ENCODE results near the gene PTF1A. TPM values are rescaled to one million over a fixed set of nuclear protein-coding genes. Genes with fewer than 3 reads are reported as not detected.

PTF1A gene
- total and polyA plus RNA-seq, 8 donors: 16.8 to 70.8 (median 45.4) TPM

DNA sequence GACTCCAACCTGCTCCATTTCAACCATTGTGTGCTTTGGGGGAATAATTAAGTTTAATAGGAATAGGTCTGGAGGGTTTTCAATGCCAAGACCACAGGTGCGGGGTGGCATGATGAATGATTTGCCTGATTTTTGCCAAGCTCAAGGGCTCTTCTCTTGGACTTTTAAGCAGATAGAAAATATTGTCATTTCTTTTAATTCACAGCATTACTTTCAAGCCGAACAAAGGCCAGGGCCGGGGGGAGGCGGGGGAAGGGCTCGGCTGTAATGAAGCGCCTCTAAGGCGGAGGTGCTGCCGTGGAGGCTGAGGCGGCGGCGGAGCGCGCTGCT lies 6.5 kb downstream of the PTF1A start:
- 1 to 3% methylated on average over 13 of the region's 13 CpGs for WGBS, 2 donors
- Histone ChIP-seq H3K27me3 (no peaks in the 10 kb centered on the region), H3K4me3 (peak overlapping the region; percentile 24 to 60 (median 41)), H3K4me1 (peaks cover 6 to 28% (median 20%) of the 10 kb centered on the region in 3 donors), H3K9me3 (no peaks in the 10 kb centered on the region), H3K36me3 (no peaks in the 10 kb centered on the region), H3K27ac (peak overlapping the region; percentile 59 to 95 (median 84))
- no peak for FAIRE-seq
- intact Hi-C loops (cut with DNase I): no loop called here
- peak in 2 of 4 donors; percentile 25 to 41 for ATAC-seq
- no peak for DNase-seq
- TF ChIP-seq, protein P1, sequence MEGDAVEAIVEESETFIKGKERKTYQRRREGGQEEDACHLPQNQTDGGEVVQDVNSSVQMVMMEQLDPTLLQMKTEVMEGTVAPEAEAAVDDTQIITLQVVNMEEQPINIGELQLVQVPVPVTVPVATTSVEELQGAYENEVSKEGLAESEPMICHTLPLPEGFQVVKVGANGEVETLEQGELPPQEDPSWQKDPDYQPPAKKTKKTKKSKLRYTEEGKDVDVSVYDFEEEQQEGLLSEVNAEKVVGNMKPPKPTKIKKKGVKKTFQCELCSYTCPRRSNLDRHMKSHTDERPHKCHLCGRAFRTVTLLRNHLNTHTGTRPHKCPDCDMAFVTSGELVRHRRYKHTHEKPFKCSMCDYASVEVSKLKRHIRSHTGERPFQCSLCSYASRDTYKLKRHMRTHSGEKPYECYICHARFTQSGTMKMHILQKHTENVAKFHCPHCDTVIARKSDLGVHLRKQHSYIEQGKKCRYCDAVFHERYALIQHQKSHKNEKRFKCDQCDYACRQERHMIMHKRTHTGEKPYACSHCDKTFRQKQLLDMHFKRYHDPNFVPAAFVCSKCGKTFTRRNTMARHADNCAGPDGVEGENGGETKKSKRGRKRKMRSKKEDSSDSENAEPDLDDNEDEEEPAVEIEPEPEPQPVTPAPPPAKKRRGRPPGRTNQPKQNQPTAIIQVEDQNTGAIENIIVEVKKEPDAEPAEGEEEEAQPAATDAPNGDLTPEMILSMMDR (IDR thresholded peaks at IDR 0.05): no peak

GRCh38 chr10:23198940-23199767 lies 7.0 kb downstream of the PTF1A start:
- intact Hi-C loops (cut with DNase I): no loop called here
- TF ChIP-seq, protein P1 (IDR thresholded peaks at IDR 0.05): no peak
- WGBS, 2 donors: 1 to 2% methylated on average over 60 of the region's 60 CpGs
- Histone ChIP-seq H3K27me3 (no peaks in the 10 kb centered on the region), H3K4me3 (peak overlapping the region; percentile 24 to 60 (median 41)), H3K36me3 (no peaks in the 10 kb centered on the region), H3K9me3 (no peaks in the 10 kb centered on the region), H3K4me1 (peaks cover 6 to 28% (median 20%) of the 10 kb centered on the region in 3 donors), H3K27ac (peak overlapping the region; percentile 59 to 95 (median 84))
- DNase-seq (peak; percentile 80 to 93 (median 82)), ATAC-seq (peak; percentile 69 to 81 (median 75)), FAIRE-seq (no peak)

- intact Hi-C loops (cut with DNase I): loop anchor here in 1 of 3 donors (10.0 kb wide), 1 partner anchor 55 kb away; no protein-coding TSS in a partner anchor
Observed at GRCh38 chr10:23199768-23200511, 7.8 kb downstream of the PTF1A start.

DNA sequence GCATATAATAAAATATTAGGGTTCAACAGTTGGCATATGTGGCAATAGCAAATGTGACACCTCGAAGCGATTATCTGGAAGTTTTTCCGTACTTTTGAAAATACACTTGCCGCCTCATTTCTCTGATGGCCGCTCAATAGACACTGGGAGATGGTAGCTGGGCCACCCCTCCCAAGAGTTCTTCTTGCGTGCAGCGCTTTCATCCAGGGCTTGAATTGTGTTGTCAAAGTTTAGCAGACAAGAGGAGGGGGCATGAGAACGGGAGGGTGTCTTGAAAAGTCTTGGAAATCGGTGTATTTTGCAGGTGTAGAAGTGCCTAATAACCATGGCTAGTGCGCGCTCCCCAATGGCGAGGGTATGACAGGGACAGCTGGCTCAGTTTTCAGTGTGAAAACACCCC lies 8.5 kb downstream of the PTF1A start:
- FAIRE-seq (no peak), DNase-seq (no peak), ATAC-seq (no peak)
- Histone ChIP-seq H3K36me3 (no peaks in the 10 kb centered on the region), H3K4me3 (peak overlapping the region in 2 of 4 donors; percentile 55 to 60), H3K27ac (peak overlapping the region; percentile 31 to 95 (median 64)), H3K9me3 (no peaks in the 10 kb centered on the region), H3K27me3 (no peaks in the 10 kb centered on the region), H3K4me1 (peaks cover 6 to 28% (median 26%) of the 10 kb centered on the region in 3 donors)
- TF ChIP-seq, protein P1 (IDR thresholded peaks at IDR 0.05): no peak
- intact Hi-C loops (cut with DNase I): loop anchor here in 1 of 3 donors (10.0 kb wide), 1 partner anchor 54 kb away; no protein-coding TSS in a partner anchor
- 13 to 14% methylated on average over 12 of the region's 12 CpGs for WGBS, 2 donors

More at GRCh38 chr10:23199768-23200511, 7.8 kb downstream of the PTF1A start:
- 9 to 19% methylated on average over 30 of the region's 30 CpGs for WGBS, 2 donors
- TF ChIP-seq, protein P1 (IDR thresholded peaks at IDR 0.05): no peak
- Histone ChIP-seq H3K4me1 (peaks cover 6 to 28% (median 20%) of the 10 kb centered on the region in 3 donors), H3K9me3 (no peaks in the 10 kb centered on the region), H3K36me3 (no peaks in the 10 kb centered on the region), H3K27me3 (no peaks in the 10 kb centered on the region), H3K27ac (peak overlapping the region; percentile 59 to 95 (median 84)), H3K4me3 (peak overlapping the region; percentile 24 to 60 (median 41))
- DNase-seq: peak in 1 of 6 donors; percentile 53
- peak in 3 of 4 donors; percentile 12 to 28 (median 27) for ATAC-seq
- FAIRE-seq: no peak
